LNCAP (cell line): ENCODE results near the gene BACH2.

Experiments used
- CTCF ChIP-seq: fragments of 450-650 bp; IDR thresholded peaks from 2 replicates; pipeline ENCODE4 v1.5.1; 2017; ENCODE audit warnings: mild to moderate bottlenecking

BACH2 gene

GRCh38 chr6:89939144-89939543 lies 357.5 kb downstream of the BACH2 start:
- no peak for TF ChIP-seq CTCF

- no peak for TF ChIP-seq CTCF
These were observed 358.6 kb downstream of the BACH2 start for GRCh38 chr6:89938014-89938413.

- TF ChIP-seq CTCF, result no peak
These were observed 360.5 kb downstream of the BACH2 start for GRCh38 chr6:89936177-89936576.

GRCh38 chr6:89934685-89935366 lies 361.8 kb downstream of the BACH2 start:
- no peak for TF ChIP-seq CTCF

DNA sequence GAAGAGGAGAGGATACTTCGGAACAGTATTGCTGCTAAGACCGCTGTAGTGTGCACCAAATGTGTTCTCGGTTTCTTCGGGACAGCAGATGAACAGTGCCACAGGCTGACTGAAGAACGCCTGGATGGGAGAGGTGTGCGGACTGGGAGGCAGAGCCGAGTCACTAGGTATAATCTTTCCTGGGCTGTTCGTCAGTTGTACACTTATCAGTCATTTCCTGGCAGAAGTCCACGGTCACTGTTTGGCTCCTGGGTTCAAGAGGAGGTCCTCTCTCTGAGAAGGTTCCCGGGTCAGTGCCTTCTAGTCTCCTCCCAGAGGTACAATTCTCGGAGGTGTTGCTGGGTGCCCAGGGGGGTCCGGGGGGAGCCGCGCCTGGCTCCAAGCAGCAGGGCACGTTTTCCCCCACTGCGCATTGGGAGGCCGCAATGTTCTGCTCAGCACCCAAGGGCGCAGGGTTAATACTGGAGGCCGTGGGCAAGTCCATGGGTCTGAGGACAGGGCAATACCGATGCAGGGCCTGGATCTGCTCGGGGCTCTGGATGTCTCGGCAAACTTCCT lies 364.3 kb downstream of the BACH2 start:
- no peak for TF ChIP-seq CTCF

GRCh38 chr6:89930789-89931188 lies 365.9 kb downstream of the BACH2 start:
- TF ChIP-seq CTCF, result no peak

DNA sequence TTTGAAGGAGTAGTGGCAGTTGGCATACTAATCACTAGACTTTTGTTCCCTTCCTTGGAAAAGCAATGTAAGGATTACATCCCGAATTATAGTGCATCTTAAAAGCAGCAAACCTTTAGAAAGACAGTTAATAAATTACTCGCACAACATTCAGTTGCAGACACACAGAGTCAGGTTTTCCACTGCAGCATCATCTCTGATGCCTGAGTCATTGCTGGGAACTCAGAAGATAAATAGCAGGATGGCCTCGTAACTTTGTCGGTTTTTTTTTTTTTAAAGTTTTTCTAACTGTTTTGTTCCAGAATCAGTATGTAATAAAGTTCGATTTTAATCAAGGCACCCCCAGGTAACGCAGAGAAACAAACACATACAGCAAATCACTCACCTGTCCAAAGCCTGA lies 368.0 kb downstream of the BACH2 start:
- no peak for TF ChIP-seq CTCF
